ENCODE results near the gene GRK3.

Gene GRK3

GRCh38 chr22:25693268-25693565, 128.7 kb downstream of the GRK3 start:
- no peak overlapping the region for H3K27ac ChIP-seq (ENCODE audit: low read length)
- no peak overlapping the region for H3K4me3 ChIP-seq (ENCODE audit: low read length)
- no peaks in the 10 kb centered on the region; the same call in 1 of the 2 replicates for H3K36me3 ChIP-seq (ENCODE audit: control insufficient read depth, insufficient read depth, low read length)
- no peak for DNase-seq (ENCODE audit: low read depth, low spot score)
- WGBS (ENCODE audit: insufficient coverage, insufficient read length): no CpG with 5 or more reads among the region's 4 CpGs
- no peaks in the 10 kb centered on the region for H3K9me3 ChIP-seq (ENCODE audit: control insufficient read depth, insufficient read depth, low read length)
- H3K4me1 ChIP-seq (ENCODE audit: control insufficient read depth, insufficient read depth, low read length): no peaks in the 10 kb centered on the region
- no peaks in the 10 kb centered on the region for H3K27me3 ChIP-seq (ENCODE audit: control insufficient read depth, insufficient read depth, low read length)

GRCh38 chr22:25694196-25694907, 129.9 kb downstream of the GRK3 start:
- Histone ChIP-seq H3K9me3 (ENCODE audit: control insufficient read depth, insufficient read depth, low read length) (no peaks in the 10 kb centered on the region), H3K27ac (ENCODE audit: low read length) (no peak overlapping the region), H3K27me3 (ENCODE audit: control insufficient read depth, insufficient read depth, low read length) (no peaks in the 10 kb centered on the region), H3K4me1 (ENCODE audit: control insufficient read depth, insufficient read depth, low read length) (no peaks in the 10 kb centered on the region), H3K4me3 (ENCODE audit: low read length) (no peak overlapping the region), H3K36me3 (ENCODE audit: control insufficient read depth, insufficient read depth, low read length) (no peaks in the 10 kb centered on the region; the same call in 1 of the 2 replicates)
- WGBS (ENCODE audit: insufficient coverage, insufficient read length): no CpG with 5 or more reads among the region's 16 CpGs
- DNase-seq (ENCODE audit: low read depth, low spot score): no peak

DNA sequence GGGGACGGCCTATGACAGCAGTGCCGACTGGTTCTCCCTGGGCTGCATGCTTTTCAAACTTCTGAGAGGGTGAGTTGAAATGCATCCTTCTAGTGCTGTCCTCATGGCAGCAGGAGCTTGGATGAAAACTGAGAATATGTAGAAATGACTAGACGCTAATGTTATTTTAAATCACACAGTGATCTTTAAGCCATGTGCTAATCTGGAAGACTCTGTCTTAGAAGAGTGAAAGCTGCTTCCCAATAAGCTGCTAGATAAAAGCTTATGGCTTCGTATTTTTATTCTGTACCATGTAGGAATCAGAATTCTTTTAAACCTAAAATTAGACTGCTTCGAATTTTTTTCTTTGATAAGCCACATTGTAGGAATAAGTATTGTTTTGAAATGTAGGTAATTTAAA, 130.7 kb downstream of the GRK3 start:
- no peaks in the 10 kb centered on the region for H3K9me3 ChIP-seq (ENCODE audit: control insufficient read depth, insufficient read depth, low read length)
- no peaks in the 10 kb centered on the region for H3K4me1 ChIP-seq (ENCODE audit: control insufficient read depth, insufficient read depth, low read length)
- no peak for DNase-seq (ENCODE audit: low read depth, low spot score)
- no peaks in the 10 kb centered on the region; the same call in 1 of the 2 replicates for H3K36me3 ChIP-seq (ENCODE audit: control insufficient read depth, insufficient read depth, low read length)
- WGBS (ENCODE audit: insufficient coverage, insufficient read length): 100% methylated on average over 1 of the region's 5 CpGs
- H3K27me3 ChIP-seq (ENCODE audit: control insufficient read depth, insufficient read depth, low read length): no peaks in the 10 kb centered on the region
- no peak overlapping the region for H3K27ac ChIP-seq (ENCODE audit: low read length)
- H3K4me3 ChIP-seq (ENCODE audit: low read length): no peak overlapping the region

DNA sequence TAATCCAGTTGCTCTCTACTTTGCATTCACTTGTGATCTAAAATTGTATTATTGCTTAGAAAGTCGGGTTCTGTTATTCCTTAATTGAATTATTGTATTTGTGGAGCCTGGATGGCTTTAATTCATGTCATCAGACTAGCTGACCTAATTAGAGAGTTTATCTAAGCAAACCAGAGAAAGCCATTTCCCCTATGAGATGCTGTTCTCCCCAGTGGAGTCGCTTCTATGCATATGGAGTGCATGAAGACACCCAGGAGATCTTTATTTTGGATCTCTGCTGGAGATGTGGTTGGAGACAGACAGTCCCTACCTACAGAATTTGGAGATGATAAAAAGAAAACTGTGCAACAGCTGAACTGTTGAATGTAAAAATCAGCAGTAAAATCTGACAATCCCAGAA, 132.3 kb downstream of the GRK3 start:
- H3K9me3 ChIP-seq (ENCODE audit: control insufficient read depth, insufficient read depth, low read length): no peaks in the 10 kb centered on the region
- H3K4me3 ChIP-seq (ENCODE audit: low read length): no peak overlapping the region
- no peaks in the 10 kb centered on the region for H3K36me3 ChIP-seq (ENCODE audit: control insufficient read depth, insufficient read depth, low read length)
- H3K4me1 ChIP-seq (ENCODE audit: control insufficient read depth, insufficient read depth, low read length): no peaks in the 10 kb centered on the region
- DNase-seq (ENCODE audit: low read depth, low spot score): no peak
- no CpG with 5 or more reads among the region's 2 CpGs for WGBS (ENCODE audit: insufficient coverage, insufficient read length)
- no peaks in the 10 kb centered on the region for H3K27me3 ChIP-seq (ENCODE audit: control insufficient read depth, insufficient read depth, low read length)
- no peak overlapping the region for H3K27ac ChIP-seq (ENCODE audit: low read length)

GRCh38 chr22:25697181-25697664, 132.7 kb downstream of the GRK3 start:
- Histone ChIP-seq H3K4me3 (ENCODE audit: low read length) (no peak overlapping the region), H3K27ac (ENCODE audit: low read length) (no peak overlapping the region), H3K36me3 (ENCODE audit: control insufficient read depth, insufficient read depth, low read length) (no peaks in the 10 kb centered on the region), H3K9me3 (ENCODE audit: control insufficient read depth, insufficient read depth, low read length) (no peaks in the 10 kb centered on the region), H3K4me1 (ENCODE audit: control insufficient read depth, insufficient read depth, low read length) (no peaks in the 10 kb centered on the region), H3K27me3 (ENCODE audit: control insufficient read depth, insufficient read depth, low read length) (no peaks in the 10 kb centered on the region)
- DNase-seq (ENCODE audit: low read depth, low spot score): no peak
- no CpG with 5 or more reads among the region's 5 CpGs for WGBS (ENCODE audit: insufficient coverage, insufficient read length)

- H3K4me1 ChIP-seq (ENCODE audit: control insufficient read depth, insufficient read depth, low read length): no peaks in the 10 kb centered on the region
- no peak for DNase-seq (ENCODE audit: low read depth, low spot score)
- no peaks in the 10 kb centered on the region for H3K9me3 ChIP-seq (ENCODE audit: control insufficient read depth, insufficient read depth, low read length)
- H3K27me3 ChIP-seq (ENCODE audit: control insufficient read depth, insufficient read depth, low read length): no peaks in the 10 kb centered on the region
- WGBS (ENCODE audit: insufficient coverage, insufficient read length): no CpG with 5 or more reads among the region's 2 CpGs
- no peak overlapping the region for H3K4me3 ChIP-seq (ENCODE audit: low read length)
- no peak overlapping the region for H3K27ac ChIP-seq (ENCODE audit: low read length)
- no peaks in the 10 kb centered on the region for H3K36me3 ChIP-seq (ENCODE audit: control insufficient read depth, insufficient read depth, low read length)
Observed at GRCh38 chr22:25697978-25698377, 133.5 kb downstream of the GRK3 start.

DNA sequence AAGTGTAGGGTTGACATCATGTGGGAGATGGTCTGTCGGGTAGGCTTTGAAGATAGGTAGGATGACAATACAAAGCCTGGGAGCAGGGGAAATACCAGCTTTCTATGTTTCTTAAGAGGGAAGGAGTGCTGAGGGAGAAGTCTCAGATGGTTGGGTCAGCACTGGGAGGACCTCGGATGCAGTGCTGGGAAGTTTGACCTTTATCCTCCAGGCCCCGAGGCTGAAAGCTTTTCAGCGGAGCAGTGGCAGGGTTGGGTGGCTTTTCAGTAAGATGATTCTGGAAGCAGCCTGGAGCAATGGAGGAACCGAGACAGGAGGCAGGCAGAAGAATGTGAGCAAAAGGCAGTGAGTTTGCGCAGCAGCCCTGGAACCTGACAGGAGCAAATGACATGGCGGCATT, 134.0 kb downstream of the GRK3 start:
- no peaks in the 10 kb centered on the region for H3K27me3 ChIP-seq (ENCODE audit: control insufficient read depth, insufficient read depth, low read length)
- no peak for DNase-seq (ENCODE audit: low read depth, low spot score)
- H3K9me3 ChIP-seq (ENCODE audit: control insufficient read depth, insufficient read depth, low read length): no peaks in the 10 kb centered on the region
- no peaks in the 10 kb centered on the region for H3K4me1 ChIP-seq (ENCODE audit: control insufficient read depth, insufficient read depth, low read length)
- WGBS (ENCODE audit: insufficient coverage, insufficient read length): no CpG with 5 or more reads among the region's 7 CpGs
- no peaks in the 10 kb centered on the region for H3K36me3 ChIP-seq (ENCODE audit: control insufficient read depth, insufficient read depth, low read length)
- no peak overlapping the region for H3K27ac ChIP-seq (ENCODE audit: low read length)
- no peak overlapping the region for H3K4me3 ChIP-seq (ENCODE audit: low read length)

DNA sequence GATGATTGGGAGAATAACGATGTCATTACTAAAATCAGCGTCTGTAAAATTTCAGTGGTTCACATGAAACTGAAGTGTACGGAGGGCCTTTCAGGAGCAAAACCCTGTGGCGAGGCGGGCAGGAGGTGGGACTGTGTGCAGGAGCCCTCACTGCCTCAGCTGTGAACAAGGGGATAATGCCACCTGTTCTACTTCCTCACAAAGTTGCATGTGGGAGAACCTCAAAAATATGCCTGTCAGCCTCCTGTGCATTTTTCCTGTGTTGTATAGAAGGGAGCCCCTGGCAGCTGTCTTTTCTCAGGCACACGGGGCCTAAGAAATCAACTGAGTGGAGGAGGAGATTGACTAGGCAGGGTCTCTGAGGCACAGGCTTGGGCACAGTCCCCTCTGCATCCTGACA, 134.5 kb downstream of the GRK3 start:
- Histone ChIP-seq H3K27ac (ENCODE audit: low read length) (no peak overlapping the region), H3K27me3 (ENCODE audit: control insufficient read depth, insufficient read depth, low read length) (no peaks in the 10 kb centered on the region), H3K9me3 (ENCODE audit: control insufficient read depth, insufficient read depth, low read length) (no peaks in the 10 kb centered on the region), H3K4me1 (ENCODE audit: control insufficient read depth, insufficient read depth, low read length) (no peaks in the 10 kb centered on the region), H3K4me3 (ENCODE audit: low read length) (no peak overlapping the region), H3K36me3 (ENCODE audit: control insufficient read depth, insufficient read depth, low read length) (no peaks in the 10 kb centered on the region)
- 100% methylated on average over 1 of the region's 6 CpGs for WGBS (ENCODE audit: insufficient coverage, insufficient read length)
- DNase-seq (ENCODE audit: low read depth, low spot score): no peak

DNA sequence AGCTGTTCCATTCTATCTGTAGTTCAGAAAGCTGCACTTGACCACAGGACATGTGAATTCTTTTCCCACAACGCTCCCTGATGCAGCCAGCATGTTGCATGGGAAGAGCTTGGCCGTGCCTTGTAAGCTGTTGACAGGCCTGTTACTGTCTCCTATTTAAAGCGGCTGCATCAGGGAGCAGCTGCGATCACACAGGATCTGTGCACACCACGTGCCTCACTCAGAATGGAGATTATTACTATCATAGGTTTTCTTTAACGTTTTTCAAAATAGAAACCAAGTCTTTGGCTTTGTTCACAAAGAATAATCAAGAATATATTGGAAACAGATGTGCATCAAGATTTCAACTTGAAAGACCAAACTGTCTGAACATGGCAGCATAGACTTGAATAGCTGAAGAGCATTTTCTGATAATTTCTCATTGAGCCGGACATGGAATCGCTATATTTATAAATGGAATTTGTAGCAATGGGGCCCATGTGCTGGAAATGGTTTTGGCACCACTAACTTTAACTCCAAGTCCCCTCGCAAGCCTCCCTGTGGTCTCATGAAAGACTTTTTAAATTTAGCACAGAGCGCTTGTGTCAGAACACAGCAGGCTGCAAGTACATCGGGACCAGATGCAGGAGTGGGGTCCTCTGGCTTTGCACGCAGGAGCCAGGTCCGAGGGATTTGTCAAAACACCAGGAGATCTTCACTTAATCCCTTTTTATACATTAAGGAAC, 136.7 kb downstream of the GRK3 start:
- Histone ChIP-seq H3K4me3 (ENCODE audit: low read length) (no peak overlapping the region), H3K36me3 (ENCODE audit: control insufficient read depth, insufficient read depth, low read length) (no peaks in the 10 kb centered on the region), H3K27me3 (ENCODE audit: control insufficient read depth, insufficient read depth, low read length) (no peaks in the 10 kb centered on the region), H3K4me1 (ENCODE audit: control insufficient read depth, insufficient read depth, low read length) (no peaks in the 10 kb centered on the region), H3K9me3 (ENCODE audit: control insufficient read depth, insufficient read depth, low read length) (no peaks in the 10 kb centered on the region), H3K27ac (ENCODE audit: low read length) (no peak overlapping the region)
- no peak for DNase-seq (ENCODE audit: low read depth, low spot score)
- no CpG with 5 or more reads among the region's 13 CpGs for WGBS (ENCODE audit: insufficient coverage, insufficient read length)

- H3K9me3 ChIP-seq (ENCODE audit: control insufficient read depth, insufficient read depth, low read length): no peaks in the 10 kb centered on the region
- no peak overlapping the region for H3K27ac ChIP-seq (ENCODE audit: low read length)
- no peaks in the 10 kb centered on the region for H3K4me1 ChIP-seq (ENCODE audit: control insufficient read depth, insufficient read depth, low read length)
- no peak for DNase-seq (ENCODE audit: low read depth, low spot score)
- H3K36me3 ChIP-seq (ENCODE audit: control insufficient read depth, insufficient read depth, low read length): no peaks in the 10 kb centered on the region
- H3K4me3 ChIP-seq (ENCODE audit: low read length): no peak overlapping the region
- H3K27me3 ChIP-seq (ENCODE audit: control insufficient read depth, insufficient read depth, low read length): no peaks in the 10 kb centered on the region
Observed at GRCh38 chr22:25702040-25702439, 137.6 kb downstream of the GRK3 start.

Measured in iPS DF 6.9 (cell line).